HepG2 (cell line): ENCODE measurements around the gene ACO1.

ENCODE experiments used
- EP300 ChIP-seq, 3 experiments: sonication (generic) in 1 of 3; formaldehyde crosslinking in 1 of 3; IDR thresholded peaks; 2 replicates each; pipeline versions ENCODE4 v1.5.1 to v1.6.1; 2011 to 2020; ENCODE audit warnings: low read depth in 2 of 3, low read length in 2 of 3, borderline replicate concordance in 1 of 3, improper control_type of control experiment in 1 of 3, mild to moderate bottlenecking in 1 of 3, missing genetic modification reagents in 1 of 3, moderate library complexity in 1 of 3
- EZH2 ChIP-seq: conservative IDR thresholded peaks from 2 replicates; pipeline ENCODE4 v1.6.1; 2012; ENCODE audit warnings: mild to moderate bottlenecking, low read depth, low read length, moderate library complexity
- MAFK ChIP-seq, 2 experiments: IDR thresholded peaks in 1 of 2; conservative IDR thresholded peaks in 1 of 2; 2 replicates each; pipeline ENCODE4 v1.6.1; 2011; ENCODE audit warnings: improper control_type of control experiment in 2 of 2, low read length in 2 of 2
- PATZ1 ChIP-seq: sonication (generic); formaldehyde crosslinking; IDR thresholded peaks from 2 replicates; pipeline ENCODE4 v1.4.0; 2020; ENCODE audit warnings: missing genetic modification reagents
- POLR2AphosphoS5 ChIP-seq: IDR thresholded peaks from 2 replicates; pipeline ENCODE4 v1.6.1; 2012; ENCODE audit warnings: low read depth, low read length
- PRDM10 ChIP-seq: sonication (generic); formaldehyde crosslinking; IDR thresholded peaks from 2 replicates; pipeline ENCODE4 v1.4.0; 2020; ENCODE audit warnings: low read depth, missing genetic modification reagents
- SMAD1 ChIP-seq: sonication (generic); formaldehyde crosslinking; IDR thresholded peaks from 2 replicates; pipeline ENCODE4 v1.4.0; 2020; ENCODE audit warnings: missing genetic modification reagents, low read depth, mild to moderate bottlenecking, borderline replicate concordance
- ZNF30 ChIP-seq: sonication (generic); formaldehyde crosslinking; IDR thresholded peaks from 2 replicates; pipeline ENCODE4 v1.5.0; 2020; ENCODE audit warnings: mild to moderate bottlenecking, missing genetic modification reagents
- ZNF598 ChIP-seq: sonication (generic); formaldehyde crosslinking; IDR thresholded peaks from 2 replicates; pipeline ENCODE4 v1.5.1; 2020; ENCODE audit warnings: mild to moderate bottlenecking, missing genetic modification reagents, borderline replicate concordance
- ZSCAN5A ChIP-seq: sonication (generic); formaldehyde crosslinking; IDR thresholded peaks from 2 replicates; pipeline ENCODE4 v1.8.0; 2022; ENCODE audit warnings: mild to moderate bottlenecking, missing genetic modification reagents, borderline replicate concordance

GRCh38 chr9:32380944-32381343, 3.5 kb upstream of the ACO1 start:
- no peak for TF ChIP-seq PRDM10 (CRISPR knock-in tag)
- TF ChIP-seq ZSCAN5A (CRISPR knock-in tag): no peak
- TF ChIP-seq ZNF598 (CRISPR knock-in tag): no peak
- no peak for TF ChIP-seq PATZ1
- TF ChIP-seq MAFK (conservative IDR thresholded peaks at IDR 0.05 in 1 of 2, IDR thresholded peaks at IDR 0.05 in 1 of 2; ENCODE audit: low read length in 2 of 2): no peak
- no peak for TF ChIP-seq ZNF30 (CRISPR knock-in tag)
- TF ChIP-seq POLR2AphosphoS5: no peak
- TF ChIP-seq EZH2: no peak
- TF ChIP-seq EP300 (IDR thresholded peaks at IDR 0.05; ENCODE audit: low read depth in 2 of 2, low read length in 2 of 2): no peak
- TF ChIP-seq EP300 (CRISPR knock-in tag; IDR thresholded peaks at IDR 0.05; ENCODE audit: borderline replicate concordance): no peak
- no peak for TF ChIP-seq SMAD1 (CRISPR knock-in tag)
